ENCODE results near the gene ZDHHC24.

- TF ChIP-seq CTCF (IDR thresholded peaks at IDR 0.05) (no peak), POLR2AphosphoS5 (IDR thresholded peaks at IDR 0.05) (no peak)
Measured at GRCh38 chr11:66494458-66494857, 51.4 kb downstream of the ZDHHC24 start.
